ENCODE data around the gene WFDC6.

WFDC6 gene

DNA sequence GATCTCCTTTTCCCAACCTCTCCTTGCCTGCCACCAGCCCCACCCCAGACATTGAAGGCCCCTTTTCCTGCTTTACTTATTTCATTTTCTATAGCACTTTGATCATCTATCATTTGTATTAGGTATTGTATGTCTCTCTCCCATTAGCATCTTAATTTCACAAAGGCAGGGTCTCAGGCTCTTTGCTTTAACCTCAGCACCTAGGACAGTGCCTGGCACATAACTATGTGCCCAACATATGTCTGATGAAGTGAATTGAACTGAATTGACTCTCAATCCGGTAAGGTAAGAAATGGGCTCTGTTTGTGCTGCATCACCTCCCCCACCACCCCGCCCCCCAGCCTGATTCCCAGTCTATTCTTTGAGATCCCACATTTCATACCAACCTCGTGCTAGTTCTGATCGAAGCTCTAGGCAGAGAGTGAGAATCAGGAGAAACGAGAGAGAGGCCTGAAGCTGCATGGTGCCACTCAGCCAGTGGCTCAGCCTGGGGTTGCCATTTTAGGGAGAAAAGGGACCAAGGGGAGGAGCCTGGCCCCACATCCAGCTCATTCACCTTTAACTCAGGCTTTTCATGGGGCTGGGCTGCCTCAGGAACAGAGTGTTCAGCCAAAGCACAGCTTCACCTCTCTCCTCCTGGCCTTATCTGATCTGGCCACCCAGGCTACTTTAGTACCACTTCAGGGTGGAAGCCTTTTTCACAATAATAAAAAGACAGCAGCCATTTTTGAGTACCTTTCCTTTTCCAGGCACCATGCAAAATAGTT lies 24.0 kb downstream of the WFDC6 start, which contains the start of gene SPINT3:
TSS of gene SPINT3 (minus strand) at position 476 of the 767 bp plus-strand sequence. CDS start at position 462, 14 bp downstream.
- DNase-seq = no peak

DNA sequence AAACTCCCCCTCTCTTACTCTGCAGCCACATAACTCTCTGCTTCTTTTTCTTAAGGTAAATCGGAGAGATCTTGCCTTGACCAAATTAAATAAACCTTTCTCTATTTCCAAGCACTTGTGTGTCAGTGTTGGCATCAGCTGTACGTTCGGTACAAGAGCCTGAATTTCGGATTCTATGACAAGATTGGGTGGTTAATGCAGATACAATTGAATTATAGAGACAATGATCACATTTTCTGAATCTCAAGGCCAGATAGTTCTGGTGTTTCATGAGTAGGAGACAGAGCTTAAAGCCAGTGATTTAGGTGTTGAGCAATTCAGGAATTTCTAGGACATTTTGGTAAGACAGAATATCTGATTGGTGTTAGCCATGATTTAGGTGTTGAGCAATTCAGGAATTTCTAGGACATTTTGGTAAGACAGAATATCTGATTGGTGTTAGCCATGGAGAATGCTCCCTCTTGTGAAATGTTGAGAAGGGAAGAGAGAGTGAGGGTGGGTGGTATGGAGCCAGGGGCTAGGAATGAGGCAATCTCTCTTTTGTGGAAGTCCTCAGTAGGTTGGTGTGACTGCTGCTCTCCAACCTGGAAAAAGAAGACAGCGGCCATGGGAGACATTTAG lies 28.9 kb downstream of the WFDC6 start:
- no peak for DNase-seq

DNA sequence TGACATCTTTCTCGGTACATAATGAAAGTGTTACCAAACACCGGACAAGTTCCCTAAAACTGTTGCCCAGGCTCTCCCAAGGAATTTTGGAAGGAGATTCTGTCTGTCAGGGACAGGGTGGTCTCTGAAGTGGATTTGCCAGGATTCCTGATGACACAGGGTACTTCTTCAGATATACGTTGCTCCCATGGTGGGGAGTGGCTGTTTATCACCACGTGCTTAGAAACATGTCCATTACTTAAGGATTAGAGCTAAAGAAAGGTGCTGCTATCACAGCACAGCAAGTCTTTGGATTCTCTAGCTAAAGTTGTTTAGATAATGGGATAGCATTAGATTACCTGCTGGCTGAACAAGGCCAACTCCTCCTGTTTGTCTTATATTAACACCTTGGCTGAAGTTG lies 30.2 kb downstream of the WFDC6 start:
- DNase-seq = no peak

DNA sequence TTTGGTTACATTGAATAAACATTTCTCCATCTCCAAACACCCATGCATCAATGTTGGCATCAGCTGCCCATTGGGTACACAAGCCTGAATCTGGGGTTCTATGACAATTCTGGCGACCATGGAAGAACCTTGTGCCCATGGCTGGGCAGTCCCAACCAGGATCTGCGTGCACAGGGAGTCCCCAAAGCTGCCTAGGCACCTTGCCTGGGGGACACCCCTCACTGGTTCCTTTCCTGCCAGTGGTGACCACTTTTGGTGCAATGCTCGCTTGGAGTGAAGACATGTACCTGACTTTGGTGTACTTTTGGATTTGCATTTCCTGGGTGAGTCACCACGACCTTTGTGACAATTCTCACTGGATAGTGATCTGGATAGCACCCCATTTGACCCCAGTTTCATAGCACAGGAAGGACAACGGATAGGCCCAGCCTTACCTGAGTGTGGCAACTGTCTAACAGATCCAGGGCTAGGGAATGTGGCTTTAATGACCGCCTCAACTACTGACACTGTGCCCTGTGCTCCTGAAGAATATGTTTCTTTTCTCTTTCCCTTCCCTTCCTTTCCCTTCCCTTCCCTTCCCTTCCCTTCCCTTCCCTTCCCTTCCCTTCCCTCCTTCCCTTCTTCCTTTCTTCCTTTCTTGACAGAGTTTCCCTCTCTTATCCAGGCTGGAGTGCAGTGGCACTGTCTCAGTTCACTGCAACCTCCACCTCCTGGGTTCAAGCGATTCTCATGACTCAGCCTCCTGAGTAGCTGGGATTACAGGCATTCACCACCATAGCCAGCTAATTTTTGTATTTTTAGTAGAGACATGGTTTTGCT lies 31.0 kb downstream of the WFDC6 start:
- no peak for DNase-seq

DNA sequence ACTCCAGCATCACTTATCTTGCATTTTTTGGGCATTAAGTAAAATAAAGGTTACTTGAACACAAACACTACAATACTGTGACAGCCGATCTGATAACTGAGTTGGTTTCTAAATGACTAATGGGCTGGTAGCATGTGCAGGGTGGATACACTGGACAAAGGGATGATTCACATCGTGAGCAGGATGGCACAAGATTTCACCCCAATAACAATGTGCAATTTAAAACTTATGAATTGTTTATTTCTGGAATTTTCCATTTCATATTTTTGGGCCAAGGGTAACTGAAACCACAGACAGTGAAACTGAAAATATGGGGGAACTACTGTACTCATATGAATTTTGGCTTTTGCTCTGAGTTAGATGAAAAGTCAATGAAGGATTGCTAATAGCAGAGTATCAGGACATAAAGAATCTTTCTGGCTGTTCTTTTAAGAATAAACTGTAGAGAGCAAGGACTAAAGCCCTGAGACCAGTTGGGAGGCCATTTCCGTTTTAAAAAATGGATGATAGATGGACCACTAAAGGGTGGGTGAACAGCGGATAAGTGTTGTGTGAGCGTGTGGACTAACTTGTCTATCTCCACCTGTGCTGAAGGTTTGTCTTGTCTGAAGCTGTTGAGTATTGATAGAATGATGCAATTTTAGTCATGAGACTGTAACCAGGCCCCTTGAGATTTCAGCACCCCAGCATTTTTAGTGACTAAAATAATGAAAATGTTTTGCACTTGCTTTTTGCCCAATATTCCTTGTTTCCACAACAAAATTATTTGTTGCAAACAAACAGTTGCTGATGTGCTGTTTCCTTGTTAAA lies 32.1 kb downstream of the WFDC6 start:
- no peak for DNase-seq

DNA sequence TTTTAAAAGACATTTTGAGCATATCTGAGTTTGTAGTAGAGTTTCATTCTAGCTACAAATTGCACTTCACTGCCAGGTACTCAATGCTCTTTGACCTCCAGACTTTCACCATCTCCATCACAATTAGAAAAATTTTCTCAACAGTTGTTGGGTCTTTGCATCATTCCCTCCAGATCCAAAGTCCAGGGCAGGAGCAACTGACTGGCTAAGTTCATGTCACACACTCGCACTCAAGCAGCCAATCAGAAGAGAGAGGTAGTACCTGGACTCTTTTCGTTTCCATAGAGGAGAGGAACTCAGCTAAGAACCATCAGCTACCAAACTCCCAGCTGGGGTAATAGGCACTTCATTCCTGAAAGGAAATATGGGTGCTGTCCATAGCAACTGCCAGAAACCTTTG lies 32.9 kb downstream of the WFDC6 start:
- no peak for DNase-seq

DNA sequence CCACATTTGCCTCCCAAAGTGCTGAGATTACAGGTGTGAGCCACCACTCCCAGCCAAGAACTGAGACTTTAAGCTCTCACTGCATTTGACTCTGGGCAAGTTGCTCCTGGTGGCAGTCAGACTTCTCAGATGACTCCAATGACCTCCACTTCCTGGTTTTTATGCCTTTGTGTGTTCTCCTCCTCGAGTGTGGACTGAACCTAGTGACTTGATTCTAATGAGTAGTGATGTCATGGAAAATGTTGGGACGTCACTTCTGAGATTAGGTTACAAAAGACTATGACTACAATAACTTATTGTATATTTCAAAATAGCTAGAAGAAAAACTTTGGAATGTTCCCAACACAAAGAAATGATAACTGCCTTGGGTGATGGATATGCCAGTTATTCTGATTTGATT lies 35.9 kb downstream of the WFDC6 start:
- DNase-seq = no peak

DNA sequence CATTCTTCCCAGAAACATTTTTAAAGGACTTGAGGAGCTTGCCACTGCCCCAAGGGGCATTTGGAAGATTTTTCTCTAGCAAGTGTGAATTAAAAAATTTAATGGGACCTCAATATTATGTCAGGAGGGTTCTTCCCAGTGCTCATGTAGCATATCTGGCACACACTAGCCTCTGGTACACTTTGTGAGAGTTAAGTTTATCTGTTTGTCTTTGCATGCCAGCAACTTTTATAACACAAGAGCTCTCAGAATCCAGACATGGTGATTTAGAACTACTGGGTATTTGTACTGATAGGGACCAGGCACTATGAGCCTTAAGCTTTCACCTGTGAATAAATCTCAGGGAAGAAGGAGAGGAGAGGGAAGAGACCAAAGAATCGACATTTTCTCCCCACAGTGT lies 36.7 kb downstream of the WFDC6 start:
- DNase-seq = no peak

DNA sequence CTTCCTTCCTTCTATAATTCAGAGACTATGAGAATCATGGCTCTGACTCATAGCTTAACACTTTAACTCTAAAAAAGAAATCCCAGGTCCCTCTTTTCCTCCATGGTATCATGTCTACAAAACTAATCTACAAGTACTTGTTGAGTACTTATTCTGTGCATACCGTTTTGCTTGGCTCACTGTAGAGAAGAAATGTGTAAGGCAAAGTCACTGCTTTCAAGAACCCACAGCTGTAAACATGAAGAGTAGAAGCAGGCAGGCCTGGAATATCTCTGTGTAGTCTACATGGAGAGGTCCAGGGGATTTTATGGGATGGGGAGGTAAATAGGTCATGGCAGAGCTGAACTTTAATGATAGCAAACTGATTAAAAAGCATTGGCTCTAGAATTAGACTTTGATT lies 37.7 kb downstream of the WFDC6 start:
- no peak for DNase-seq

DNA sequence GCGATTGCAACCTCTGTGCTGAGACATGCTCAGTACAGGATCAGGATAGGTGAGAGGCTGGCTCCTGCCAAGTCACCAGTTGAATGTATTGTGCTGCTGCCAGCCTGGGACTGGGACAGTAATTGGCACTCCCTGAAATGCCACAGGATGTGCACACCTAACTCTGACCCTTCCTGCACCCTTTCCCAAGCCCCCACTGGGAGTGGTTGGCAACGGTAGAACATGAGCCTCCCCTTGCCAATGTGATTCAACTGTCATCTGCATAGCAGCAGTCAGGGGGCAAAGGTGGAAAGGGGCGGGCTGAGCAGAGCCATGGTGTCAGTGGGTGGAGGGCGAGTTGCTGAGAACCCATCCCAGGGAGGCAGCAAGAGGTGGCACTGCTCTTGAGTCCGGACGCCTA lies 39.3 kb downstream of the WFDC6 start:
- DNase-seq = no peak

DNA sequence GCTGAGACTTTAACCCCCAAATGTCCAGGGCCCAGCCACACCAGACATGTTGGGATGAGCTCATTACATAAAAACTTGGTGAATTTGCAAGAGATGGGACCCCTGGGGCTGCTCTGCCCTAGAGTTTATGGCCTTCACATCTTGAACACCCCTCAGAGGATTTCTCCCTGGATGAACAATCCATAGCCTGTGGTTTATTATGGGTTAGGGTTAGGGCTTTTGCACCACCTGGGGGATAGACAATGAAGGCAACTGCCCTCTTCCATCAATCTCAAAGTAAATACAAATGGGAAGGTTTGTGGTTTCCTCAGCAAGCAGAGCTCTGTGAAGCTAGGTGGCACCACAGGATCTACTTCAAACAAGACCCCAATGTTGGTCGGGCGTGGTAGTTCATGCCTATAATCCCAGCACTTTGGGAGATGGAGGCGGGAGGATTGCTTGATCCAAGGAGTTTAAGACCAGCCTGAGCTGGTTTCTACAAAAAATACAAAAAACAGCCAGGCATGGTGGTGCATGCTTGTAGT lies 41.2 kb downstream of the WFDC6 start:
- no peak for DNase-seq

DNA sequence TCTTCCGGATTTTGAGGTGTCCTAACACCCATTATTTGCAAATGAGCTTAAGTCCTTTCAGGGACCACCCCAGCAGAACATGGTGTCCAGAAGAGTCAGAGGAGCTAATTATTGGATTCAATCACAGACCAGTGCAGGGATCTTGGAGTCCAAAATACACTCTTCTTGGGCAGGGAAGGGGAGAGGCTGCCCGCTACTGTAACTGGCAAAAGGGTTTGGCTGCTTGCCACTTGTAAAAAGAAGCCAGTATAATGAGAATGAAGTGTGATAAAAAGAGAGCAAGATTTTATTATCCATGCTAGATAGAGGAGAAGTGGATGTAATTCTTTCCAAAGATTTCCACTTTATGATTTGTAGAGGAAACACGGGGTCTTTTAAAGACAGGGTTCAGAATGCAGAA lies 43.1 kb downstream of the WFDC6 start:
- DNase-seq = no peak

DNA sequence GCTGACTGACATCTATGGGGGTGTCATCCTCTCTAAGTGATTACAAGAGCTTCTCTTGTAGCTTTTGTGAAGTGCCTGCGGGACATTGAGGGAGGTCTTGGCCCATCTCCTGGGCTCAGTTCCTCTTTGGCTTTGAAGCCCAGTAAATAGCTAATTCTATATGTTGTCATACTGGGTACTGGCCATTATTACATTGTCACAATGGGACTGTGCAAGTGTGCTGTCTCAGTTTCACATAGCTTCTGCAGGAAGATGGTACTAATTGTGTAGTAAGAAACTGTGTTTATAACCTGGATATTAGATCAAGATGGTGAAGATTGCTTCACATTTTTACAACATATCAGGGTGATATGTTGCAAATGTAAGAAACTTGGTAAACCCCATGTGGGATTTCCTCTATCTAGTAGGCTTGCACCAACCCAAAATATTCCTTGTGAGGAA lies 43.8 kb downstream of the WFDC6 start:
- DNase-seq = no peak

DNA sequence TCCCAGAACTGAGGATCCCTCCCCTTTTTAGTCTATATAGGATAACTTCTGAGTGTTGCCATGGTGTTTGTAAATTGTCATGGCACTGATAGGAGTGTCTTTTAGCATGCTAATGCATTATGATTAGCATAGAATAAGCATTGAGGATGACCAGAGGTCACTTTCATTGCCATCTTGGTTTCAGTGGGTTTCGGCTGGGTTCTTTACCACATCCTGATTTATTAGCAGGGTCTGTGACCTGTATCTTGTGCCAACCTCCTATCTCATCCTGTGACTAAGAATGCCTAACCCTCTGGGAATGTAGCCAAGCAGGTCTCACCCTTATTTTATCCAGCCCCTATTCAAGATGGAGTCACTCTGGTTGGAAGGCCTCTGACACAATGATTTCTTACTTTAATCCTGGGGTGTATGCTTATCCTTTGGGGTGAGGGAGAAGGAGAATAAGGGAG lies 50.2 kb downstream of the WFDC6 start:
- no peak for DNase-seq

DNA sequence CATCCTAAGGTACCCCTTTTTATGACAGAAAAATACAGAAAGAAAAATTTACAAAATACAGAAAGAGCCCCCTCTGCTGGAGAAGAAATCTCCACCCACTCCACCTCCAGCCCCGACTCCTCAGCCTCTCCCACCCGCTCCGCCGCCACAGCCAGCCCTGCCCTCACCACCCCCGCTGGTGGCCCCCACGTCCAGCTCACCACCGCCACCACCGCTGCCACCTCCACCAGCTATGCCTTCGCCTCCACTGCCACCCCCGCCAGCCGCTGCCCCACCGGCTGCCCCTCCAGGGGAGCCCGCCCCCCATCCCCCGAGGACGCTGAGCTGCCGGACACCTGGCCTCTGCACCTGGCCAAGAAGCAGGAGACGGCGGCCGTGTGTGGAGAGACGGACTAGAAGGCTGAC lies 52.0 kb downstream of the WFDC6 start:
- no peak for DNase-seq

DNA sequence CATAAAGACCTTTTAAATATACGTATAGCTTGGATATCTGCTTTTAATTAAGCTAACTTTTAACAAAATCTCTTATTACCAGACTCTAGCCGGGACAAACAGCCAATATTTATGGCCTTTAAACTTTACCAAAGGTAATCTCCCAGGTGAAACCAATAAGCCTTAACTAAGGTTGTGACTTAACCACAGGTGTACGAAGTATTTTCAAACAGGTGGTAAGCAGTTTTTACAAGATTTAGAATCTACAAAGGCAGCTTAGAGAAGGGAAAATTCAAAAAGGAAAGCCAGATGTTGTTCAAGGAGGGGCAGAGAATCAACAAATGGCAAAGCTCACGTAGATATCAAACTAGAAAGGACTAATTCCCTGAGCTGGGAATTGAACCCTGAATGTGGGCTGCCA lies 53.9 kb downstream of the WFDC6 start:
- DNase-seq = no peak

DNA sequence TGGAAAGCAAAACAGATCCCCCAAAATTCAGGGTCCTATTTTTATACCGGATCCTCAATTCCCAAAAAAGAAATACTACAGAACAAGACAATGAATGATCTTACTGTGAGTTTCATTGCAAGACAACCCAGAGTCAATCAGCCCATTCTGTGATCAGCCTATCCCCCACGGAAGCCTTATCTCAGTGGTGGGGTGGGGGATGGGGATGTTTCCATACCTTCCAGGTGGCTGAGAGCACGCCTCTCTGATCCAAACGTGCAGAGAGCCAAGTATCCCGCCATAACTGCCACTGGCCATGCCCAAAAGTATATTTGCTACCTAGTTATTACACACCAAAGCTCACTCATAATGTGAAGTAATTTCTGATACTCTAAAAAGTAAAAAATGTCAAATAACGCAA lies 54.6 kb downstream of the WFDC6 start:
- DNase-seq = no peak
